Renal pelvis (tissue), 4 donors: Measurements from ENCODE around the gene FAM114A2. TPM values are rescaled to one million over a fixed set of nuclear protein-coding genes. Genes with fewer than 3 reads are reported as not detected.

ENCODE experiments used
- DNase-seq: peaks from one replicate; pipeline ENCODE4 v3.0.0-alpha.2; 2013
- polyA plus RNA-seq, 3 donors: library from polyadenylated mRNA; unstranded; fragments of 120-200 nt; gene quantifications; one replicate each; pipeline ENCODE4 v1.2.1, GENCODE V29; 2013; ENCODE audit not compliant: insufficient read length in 3 of 3

The FAM114A2 gene
- polyA plus RNA-seq, 3 donors: 32.0 to 35.6 (median 33.2) TPM

DNA sequence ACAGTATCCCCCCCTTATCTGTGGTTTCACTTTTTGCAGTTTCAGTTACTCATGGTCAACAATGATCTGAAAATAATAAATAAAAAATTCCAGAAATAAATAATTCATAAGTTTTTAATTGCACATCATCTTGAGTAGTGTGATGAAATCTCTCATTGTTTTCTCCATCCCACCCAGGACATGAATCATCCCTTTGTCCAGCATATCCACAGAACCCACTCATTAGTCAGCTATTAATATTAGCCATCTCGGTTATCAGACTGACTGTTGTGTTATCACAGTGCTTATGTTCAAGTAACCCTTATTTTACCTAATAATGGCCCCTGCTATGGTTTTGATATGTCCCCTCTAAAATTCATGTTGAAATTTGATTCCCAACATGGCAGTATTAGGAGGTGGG, 40.7 kb downstream of the FAM114A2 start:
- no peak for DNase-seq

DNA sequence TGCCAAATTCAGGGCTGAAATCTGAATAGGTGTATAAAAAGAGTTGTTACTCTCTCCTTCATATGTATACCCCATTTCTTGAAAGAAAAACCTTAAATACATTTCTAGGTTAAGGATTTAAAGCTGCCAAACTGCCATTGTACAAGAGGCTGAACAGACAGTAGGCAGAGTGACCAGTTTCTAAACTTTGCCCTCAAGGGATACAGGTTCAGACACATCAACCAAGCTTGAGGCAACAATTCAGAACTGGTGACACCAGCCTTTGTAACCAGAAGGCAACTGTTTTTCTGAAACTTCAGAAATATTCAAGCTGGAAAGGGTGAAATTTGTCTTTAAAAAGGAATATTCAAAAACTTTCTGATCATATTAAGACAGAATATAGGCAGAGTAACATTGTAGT, 47.5 kb downstream of the FAM114A2 start:
- no peak for DNase-seq

DNA sequence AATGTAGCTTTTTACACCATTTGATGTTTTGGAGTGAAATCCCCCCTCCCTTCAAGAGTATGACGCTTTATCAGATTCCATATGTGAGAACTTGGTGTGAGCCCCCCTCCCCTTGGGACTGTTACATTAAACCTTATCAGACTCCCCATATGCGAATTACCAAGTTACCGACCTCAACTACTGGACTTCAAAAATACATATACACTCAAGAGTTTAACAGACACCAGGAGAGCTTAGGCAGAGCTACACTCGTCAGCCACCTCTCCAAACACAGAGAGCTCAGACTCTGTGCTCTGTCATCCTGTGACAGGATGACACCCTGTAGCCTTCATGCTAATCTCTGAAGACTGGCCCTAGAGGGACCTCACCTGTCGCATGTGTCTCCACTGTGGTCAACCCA, 50.2 kb downstream of the FAM114A2 start:
- no peak for DNase-seq

DNA sequence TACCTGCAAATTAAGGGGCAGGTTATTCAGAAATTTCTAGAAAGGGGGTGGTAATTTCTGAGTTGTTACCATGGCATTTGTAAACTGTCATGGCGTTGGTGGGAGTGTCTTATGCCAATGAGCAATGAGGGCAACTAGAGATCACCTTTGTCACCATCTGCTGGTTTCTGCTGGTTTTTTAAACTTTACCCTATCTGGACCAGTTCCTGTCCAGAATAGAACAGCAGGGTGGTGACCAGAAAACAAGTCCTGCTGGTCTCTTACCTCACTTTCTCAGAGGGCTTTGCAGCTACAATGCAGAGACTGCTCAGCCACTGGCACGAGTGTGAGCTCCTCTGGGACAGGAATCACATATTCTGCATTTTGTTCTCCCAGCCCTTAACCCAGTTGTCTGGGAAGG, 51.4 kb downstream of the FAM114A2 start:
- no peak for DNase-seq

DNA sequence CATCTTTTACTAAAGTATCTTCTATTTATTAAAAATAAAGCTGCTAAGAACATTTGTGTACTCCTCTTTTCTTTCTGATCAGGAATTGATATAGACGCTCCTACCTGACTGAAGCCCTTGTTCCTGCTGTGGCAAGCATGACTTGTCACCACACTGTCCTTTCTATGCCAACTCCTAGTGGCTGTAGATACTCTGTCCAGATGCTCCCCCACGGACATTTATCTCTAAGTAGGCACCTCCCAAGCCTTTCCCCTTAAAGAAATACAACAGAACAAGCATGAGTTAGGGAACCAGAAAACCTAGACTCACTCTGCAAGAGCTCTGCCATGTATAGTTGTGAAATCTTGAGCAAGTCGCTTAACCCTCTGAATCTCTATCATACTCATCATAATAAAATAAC, 53.2 kb downstream of the FAM114A2 start:
- no peak for DNase-seq

DNA sequence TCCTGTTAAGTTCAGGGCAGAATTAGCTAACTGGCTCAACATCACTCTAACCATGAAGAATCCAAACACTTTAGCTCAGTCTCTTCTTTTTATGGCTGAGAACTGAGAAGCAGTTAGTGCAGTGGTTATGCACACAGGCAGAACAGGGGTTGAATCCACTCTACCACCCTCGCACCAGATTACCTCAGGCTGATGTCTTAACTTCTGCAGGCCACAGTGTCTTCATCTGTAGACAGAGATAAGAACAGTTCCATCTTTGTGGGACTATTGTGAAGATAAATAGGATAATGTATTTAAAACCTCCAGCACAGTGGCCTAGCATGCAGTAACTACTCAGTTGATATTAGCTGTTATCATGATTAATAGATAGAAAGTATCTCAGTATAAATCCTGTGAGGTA, 54.8 kb downstream of the FAM114A2 start:
- no peak for DNase-seq

DNA sequence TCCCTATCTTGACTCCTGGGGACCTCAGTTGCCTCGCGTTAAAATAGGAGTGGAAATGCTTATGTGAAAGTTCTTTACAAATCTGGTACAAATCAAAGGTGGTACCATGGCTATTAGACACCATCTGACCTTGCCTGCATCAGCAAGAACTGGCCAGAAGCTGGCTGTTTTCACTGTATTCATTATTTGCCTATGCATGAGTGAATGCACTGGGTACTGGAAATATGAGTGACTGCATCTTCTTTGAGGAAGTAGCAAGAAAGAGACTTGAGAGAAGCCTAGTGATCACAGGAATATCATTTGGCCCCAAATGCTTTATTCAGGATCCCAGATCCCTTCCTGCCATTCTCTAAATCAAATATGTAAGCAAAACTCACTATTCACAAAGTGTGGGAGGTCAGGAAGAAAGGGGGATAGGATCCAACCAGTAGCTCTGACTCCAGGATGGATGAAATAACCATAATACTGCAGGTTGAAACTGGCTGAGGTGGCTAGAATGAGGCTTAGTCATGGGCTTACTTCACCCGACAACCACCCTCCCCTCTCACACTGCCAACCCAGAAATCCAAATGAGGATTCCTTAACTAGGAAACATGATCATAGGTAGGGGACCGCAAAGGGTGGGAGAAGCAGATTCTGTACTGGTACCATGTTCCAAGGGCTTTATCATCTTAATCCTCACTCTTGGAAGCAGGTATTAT, 56.7 kb downstream of the FAM114A2 start:
- no peak for DNase-seq

DNA sequence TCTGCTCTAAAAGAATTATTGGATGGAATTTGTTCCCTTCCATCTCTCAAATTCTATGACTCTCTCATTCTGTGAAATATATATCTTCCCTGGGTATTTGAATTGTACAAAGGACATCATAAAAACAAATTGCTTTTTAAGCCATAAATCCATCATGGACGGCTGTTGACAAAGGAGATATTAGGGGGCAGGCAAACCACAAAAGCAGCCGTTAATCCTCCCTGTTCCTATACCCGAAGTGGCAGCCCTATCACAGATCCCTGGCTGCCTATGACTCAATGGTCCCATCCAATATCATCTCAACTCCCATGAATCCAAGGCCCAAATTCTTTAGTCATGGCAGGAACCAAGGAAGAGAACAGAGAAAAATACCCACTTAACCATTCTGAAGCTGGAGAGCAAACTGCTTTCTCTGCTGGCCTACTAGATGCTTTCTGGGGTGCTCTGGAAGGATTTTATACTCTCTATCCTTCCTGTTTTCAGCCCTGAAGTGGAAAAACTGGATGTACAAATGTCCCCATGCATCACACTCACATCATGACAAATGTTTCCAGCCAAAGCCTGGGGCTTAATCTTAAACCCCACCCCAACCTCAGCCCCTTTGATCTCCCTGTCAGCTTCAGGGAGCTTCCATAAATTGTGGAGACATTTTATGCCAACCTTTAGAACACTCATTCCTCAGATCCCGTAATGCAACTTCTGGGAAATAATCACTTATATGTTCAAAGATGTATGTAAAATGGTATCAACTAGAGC, 59.5 kb downstream of the FAM114A2 start:
- DNase-seq: no peak

DNA sequence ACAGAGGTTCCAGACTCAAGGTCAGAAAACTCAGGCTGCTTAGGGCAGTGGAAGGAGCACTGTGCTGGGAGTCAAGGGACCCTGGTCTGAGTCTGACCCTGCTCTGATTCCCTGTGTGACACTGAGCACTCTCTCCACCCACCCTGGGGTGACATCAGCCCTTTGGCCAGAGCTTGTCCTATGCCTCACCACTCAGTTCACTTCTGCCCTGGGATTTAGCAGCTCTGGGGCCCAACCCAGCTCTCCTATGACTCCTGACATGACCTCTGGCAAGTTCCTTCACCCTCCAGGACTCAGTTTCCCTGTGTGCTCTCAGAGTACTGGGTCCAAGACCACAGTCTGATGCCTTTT, 63.9 kb downstream of the FAM114A2 start:
- DNase-seq: no peak

DNA sequence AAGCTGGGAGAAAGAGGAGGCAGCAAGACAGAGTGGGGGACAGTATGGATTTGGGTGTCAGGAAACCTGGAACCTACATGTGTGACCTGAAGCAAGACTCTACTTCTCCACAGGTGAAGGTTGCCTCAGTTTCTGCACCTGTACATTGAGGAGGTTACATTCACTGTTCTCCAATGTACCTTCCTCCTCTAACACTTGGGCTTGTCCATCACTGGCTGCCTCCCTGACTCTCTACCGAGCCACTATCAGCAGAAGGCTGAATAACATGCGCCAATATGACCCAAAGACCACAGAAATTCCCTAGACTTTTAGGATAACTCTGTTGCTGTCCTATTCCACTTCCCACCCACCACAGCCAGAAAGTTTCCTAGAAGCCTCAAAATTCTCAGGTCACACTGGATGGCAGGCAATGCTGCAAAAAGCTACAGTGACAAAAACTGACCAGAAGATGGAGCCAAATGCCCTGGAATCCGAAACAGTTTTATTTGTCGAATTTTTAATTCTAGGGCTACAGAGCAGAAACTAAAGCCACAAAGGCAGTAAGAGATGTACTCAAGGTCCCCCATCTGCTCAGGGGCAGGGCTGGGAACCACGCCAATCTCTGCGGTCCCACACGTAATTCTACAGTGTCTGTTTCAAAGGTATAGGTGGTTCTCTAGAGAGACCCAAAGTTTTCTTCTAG, 64.4 kb downstream of the FAM114A2 start:
- peak; percentile 45 for DNase-seq

DNA sequence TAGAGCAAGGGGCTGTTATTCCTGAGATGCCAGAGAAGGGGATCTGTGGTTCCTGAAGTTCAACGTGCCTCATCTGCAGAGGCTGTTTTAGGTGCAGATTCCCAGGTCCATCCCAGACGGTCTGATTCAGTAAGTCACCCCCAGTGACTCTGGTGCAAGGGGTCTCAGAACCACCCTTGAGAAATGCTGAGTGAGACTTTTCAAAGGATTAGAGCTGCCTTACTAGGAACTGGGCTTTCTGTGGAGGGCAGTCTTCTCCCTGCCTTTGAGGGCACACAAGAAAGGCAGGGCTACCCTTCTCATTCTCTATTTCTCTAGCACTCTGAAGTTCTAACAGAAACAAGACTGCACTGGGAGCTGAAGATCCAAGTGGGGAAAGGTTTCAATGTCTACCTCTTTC, 66.5 kb downstream of the FAM114A2 start:
- DNase-seq: no peak

DNA sequence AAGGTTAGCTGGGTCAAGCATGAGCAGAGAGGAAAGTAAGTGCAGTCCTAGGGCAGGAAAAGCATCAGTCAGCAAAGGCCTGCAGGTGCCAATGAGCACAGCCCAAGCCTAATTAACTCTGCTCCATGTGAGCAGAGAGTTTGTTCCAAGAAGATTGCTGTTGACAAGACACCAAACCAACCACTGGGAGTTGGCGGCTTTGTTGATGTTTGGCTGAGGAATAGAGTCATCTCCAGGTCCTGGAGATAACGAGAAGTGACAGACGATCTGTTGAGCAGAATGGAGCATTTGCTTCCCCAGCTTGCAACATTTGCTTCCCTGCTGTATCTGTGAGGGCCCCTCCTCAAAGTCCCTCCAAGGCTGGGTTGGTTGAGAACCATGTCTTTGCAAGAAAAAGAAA, 68.2 kb downstream of the FAM114A2 start:
- DNase-seq: no peak

DNA sequence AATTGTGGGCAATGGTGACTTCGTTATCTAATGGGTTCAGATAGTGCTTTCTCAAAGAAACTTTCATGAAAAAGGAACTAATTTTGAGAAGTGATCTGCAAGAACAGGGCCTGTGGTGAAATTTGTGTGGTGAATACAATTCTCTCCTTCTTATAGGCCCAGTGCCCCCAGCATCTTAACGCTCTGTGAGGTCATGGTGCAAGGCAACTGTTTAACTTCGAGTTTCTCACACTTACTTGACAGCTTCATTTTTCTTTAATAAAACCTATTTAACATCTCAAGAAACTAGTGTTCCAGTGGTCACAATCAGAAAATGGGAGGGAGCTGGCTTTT, 69.2 kb downstream of the FAM114A2 start:
- DNase-seq: no peak

DNA sequence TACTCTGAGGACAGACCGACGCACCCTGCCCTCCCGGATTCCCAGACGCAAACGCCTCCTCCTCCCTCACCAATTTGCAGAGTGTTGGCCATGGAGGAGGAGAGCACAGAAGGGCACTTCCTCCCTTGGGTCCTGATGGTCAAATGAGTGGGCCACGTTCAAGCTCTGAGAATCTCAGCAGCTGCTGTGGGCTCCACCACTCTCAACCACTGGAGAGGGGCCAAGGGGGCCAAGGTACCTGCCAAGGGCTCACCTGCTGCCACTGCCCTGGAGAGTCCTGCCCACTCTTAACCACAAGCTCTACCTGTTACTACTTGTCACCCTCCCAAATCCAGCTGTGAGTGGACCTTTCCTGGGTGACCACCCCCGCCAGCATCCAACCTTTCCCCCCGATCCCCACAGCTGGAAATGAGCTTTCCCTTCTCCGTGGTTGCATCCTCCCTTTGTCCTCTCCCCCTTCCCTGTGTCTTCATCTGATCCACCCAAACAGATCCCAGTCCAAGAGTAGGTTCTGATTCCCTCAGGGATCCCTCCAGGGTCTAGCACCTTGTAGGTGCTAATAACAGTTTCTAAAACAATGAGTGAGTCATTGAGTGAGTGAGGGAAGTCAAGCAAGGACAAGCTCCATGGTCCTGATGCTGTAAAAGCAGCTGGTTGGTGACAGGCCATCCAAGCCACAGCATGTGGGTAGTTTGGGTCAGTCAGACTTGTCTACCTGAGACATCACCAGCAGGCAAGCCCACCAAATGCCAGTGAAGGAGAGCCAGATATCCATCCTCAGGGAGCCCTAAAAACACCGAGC, 69.7 kb downstream of the FAM114A2 start:
- DNase-seq: no peak

DNA sequence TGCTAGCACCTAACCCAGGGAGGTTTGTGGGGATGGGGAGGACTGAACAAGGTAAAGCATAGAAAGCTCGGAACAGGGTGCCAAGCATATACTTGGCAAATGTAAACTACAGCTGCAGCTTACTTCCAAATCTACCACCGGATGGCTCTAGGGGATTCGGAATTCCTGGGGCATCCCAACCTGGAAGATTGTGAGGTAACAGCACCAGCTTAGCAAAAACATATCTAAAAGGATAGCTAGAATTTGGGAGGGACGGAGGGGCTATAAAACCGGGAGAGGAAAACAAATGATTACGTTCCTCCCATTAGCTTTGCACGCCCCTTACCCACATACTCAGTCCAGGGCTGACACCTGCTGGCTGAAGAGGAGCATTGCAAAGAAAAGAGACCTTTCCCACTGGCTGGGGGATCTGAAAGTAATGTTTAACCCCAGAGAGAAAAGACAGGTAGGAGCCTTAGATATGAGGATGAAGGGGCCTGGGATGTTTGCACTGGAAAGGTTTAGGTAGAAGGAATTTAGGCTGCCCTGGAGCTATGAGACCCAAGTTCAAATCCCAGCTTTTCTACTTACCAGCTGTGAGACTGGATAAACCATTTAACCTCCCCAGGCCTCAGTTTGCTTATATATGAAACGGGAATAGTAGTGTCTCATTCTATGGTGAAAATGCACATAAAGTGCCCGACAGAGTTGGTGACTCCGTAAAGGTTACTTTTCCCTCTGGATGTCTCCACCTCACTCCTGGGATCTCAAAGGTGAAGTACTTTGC, 73.6 kb downstream of the FAM114A2 start:
- DNase-seq: peak; percentile 65

DNA sequence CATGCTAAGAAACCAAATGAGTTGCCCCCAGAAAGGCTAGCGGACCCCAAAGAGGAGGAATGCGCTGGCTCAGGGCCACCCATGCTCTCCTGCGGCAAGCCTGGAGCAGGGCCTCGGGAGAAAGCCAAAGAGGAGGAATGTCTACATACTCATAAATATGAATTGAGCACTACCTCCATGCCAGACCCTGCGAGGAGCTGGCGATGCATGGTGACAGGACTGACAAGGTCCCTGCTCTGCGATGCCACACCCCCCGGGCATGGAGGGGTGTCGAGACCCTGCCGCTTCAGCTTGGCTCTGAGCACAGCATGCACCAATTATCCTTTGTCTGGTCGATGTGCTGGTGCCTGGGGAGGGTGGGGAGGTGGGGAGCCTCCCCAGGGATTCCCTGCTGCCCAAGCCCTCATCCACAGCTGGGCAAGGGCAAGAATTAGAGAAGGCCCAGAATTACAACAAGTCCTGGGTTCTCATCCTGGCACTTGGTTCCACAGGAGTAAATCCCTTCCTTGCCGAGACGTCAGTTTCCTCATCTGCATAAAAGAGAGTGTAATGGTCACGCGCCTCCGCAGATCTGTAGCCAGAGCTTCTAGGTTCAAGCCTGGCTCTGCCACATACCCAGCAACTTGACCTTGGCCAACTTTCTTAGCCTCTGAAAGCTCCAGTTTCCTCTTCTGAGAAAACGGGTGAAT, 74.4 kb downstream of the FAM114A2 start:
- no peak for DNase-seq

DNA sequence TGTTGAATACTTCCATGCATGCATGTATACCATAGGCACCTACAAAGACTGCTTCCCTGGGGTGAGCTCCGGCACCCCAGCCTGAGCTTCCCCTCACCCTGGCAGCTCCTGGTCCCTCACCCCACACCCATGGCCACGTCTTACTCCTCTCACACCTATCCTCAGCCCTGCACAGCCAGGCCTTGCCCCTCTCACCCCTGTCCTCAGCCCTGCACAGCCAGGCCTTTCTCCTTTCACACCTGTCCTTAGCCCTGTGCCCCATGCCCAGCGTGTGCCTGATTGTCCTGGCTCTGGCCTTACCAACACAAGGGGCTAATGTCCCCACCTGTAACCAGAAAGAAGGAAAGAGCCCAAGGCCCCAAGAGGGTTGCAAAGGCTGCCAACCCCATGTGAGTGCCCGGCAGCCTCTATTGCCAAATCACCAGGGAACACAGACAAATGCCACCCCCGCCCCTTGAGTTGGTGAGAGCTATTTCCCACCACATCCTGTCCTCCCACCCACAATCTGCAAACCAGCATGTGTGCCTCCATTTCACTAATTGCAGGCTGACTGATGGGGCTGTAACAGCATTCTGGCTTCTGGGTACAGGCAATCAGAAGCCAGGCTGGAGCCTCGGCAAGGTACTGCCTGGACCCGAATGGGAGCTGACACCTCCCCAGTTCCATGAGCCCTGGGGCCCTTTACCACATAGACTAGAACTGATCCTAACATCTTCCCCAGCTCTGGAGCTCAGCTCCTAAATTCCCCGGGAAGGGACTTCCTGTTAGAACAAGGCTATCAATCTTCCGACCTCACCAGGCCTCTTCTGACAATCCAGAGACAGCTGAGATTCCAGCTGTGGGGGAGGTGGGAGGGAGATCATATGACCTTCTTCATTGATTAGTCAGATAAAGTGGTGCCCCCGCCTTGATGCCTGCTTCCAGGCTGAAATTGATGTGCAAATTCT, 78.2 kb downstream of the FAM114A2 start:
- no peak for DNase-seq

DNA sequence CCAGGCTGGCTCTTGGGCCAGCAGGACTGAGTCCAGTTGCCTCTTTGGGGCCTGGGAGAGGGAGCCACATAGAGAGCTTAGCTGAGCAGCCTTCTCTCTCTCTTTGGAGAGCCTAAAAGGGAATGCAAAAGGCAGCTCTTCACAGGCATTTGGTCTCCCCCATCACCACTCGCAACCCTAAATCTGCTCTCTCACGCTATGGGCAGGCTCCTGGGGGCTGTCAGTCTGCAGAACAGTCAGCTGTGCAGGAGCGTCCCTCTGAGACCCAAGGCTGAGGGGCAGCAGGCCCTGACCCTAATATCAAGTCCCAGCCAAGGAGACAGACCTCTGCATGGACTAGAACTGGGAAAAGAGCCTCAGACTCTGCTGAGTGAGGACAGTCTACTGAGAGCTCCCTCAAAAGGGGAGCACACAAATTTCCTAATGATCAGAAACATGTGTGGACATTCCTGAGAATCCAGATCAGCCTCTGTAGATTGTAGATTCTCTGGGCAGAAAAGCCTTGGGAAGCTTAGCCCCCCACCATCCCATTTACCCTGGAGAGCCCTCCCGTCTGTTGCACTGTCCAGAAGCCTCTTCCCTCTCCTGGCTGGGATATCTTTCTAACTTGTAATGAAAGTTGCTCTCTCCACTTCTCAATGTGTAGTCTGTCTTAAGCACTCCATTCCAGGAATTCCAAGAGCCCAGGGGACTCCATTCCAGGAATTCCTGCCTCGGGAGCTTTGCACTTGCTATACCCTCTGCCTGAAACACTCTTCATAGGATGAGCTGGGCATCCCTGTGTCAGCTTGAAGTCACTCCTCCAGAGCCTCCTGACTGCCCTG, 79.4 kb downstream of the FAM114A2 start:
- DNase-seq: peak; percentile 15

DNA sequence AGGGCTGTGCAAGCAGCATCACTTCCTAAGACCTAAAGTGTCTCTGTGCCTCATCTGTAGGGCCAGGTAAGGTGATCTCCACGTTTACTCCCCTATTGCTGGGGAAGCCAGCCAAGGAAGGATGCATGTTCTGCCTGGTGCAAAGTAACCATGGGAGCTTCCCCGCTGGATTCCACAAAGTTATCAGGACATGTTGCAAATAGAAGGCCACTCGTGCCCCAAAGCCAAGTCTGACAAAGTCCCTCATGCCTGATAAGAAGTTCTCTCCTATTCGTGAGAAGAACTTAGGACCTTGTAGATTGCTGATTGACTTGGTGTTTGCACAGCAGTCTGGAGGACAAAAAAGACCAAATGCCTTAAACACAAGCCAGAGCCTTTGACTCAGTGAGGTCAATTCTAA, 81.5 kb downstream of the FAM114A2 start:
- no peak for DNase-seq
